Sciatic nerve (tissue), 2 donors: ENCODE measurements around the gene RPAP3. TPM values are rescaled to one million over a fixed set of nuclear protein-coding genes. Genes with fewer than 3 reads are reported as not detected.

Source experiments
- ATAC-seq: fragments of 200-7000 bp; cut with Tn5 transposase; one replicate; pipeline ENCODE4 v1.9.1; 2020; ENCODE audit warnings: mild to moderate bottlenecking, moderate library complexity
- DNase-seq: peaks from one replicate; pipeline ENCODE4 v3.0.0-alpha.2; 2020; ENCODE audit warnings: low spot score
- intact Hi-C: fragments of 100-400 bp; cut with DNase I; formaldehyde crosslinking; loops from one replicate; pipeline ENCODE4 v1.14.2; 2022
- total RNA-seq: library from RNA; stranded (reverse); fragmentation: NEBNext Ultra II Directional; extraction: Animal tissue kit (Norgen Biotek cat#: 25700); gene quantifications from one replicate; pipeline ENCODE4 v1.2.1, GENCODE V29; 2021
- donor health status: DM: no; HTN: no; CAD: no.
- donor health status: DM: no; HTN: no; CAD: no.

RPAP3 gene
- total RNA-seq, 1 donor from 2014 or later = 25.8 TPM

GRCh38 chr12:47744005-47744651 lies 38.3 kb upstream of the RPAP3 start:
- DNase-seq (no peak), ATAC-seq (no peak)
- intact Hi-C loops = no loop called here

GRCh38 chr12:47743311-47743860 lies 37.6 kb upstream of the RPAP3 start:
- intact Hi-C loops = no loop called here
- DNase-seq (no peak), ATAC-seq (no peak)

- ATAC-seq = no peak
- no peak for DNase-seq
- intact Hi-C loops = no loop called here
These were observed 36.5 kb upstream of the RPAP3 start for GRCh38 chr12:47742253-47742825.

GRCh38 chr12:47741340-47741703 lies 35.5 kb upstream of the RPAP3 start:
- no peak for ATAC-seq
- DNase-seq = peak; percentile 89
- intact Hi-C loops = no loop called here

GRCh38 chr12:47740606-47741339 lies 34.9 kb upstream of the RPAP3 start:
- intact Hi-C loops = no loop called here

GRCh38 chr12:47739979-47740378 lies 34.1 kb upstream of the RPAP3 start:
- no peak for DNase-seq
- intact Hi-C loops = no loop called here
- ATAC-seq = no peak

More at GRCh38 chr12:47740606-47741339, 34.9 kb upstream of the RPAP3 start:
- no peak for ATAC-seq
- no peak for DNase-seq

GRCh38 chr12:47739297-47739696 lies 33.5 kb upstream of the RPAP3 start:
- DNase-seq = no peak
- ATAC-seq = no peak
- intact Hi-C loops = no loop called here

GRCh38 chr12:47737936-47738594 lies 32.2 kb upstream of the RPAP3 start:
- DNase-seq = no peak
- no peak for ATAC-seq
- intact Hi-C loops = no loop called here

- DNase-seq (peak; percentile 87), ATAC-seq (peak; percentile 88)
- intact Hi-C loops = no loop called here
These were observed 31.2 kb upstream of the RPAP3 start for GRCh38 chr12:47736877-47737676.

- intact Hi-C loops = no loop called here
- DNase-seq (no peak), ATAC-seq (no peak)
These were observed 30.4 kb upstream of the RPAP3 start for GRCh38 chr12:47736216-47736615.

- DNase-seq = no peak
- intact Hi-C loops = no loop called here
- ATAC-seq = no peak
These were observed 29.8 kb upstream of the RPAP3 start for GRCh38 chr12:47735649-47736048.

- DNase-seq = no peak
These were observed 29.1 kb upstream of the RPAP3 start for GRCh38 chr12:47734725-47735480.

GRCh38 chr12:47733142-47733541 lies 27.3 kb upstream of the RPAP3 start:
- ATAC-seq (no peak), DNase-seq (no peak)
- intact Hi-C loops = no loop called here

More at GRCh38 chr12:47734725-47735480, 29.1 kb upstream of the RPAP3 start:
- intact Hi-C loops = no loop called here
- ATAC-seq = no peak

GRCh38 chr12:47732504-47732903 lies 26.7 kb upstream of the RPAP3 start:
- ATAC-seq (no peak), DNase-seq (no peak)
- intact Hi-C loops = no loop called here

GRCh38 chr12:47731723-47732122 lies 25.9 kb upstream of the RPAP3 start:
- intact Hi-C loops = no loop called here
- DNase-seq = no peak
- no peak for ATAC-seq

- intact Hi-C loops = no loop called here
- ATAC-seq = peak; percentile 8
- no peak for DNase-seq
These were observed 24.5 kb upstream of the RPAP3 start for GRCh38 chr12:47730341-47730744.

GRCh38 chr12:47729233-47729632 lies 23.4 kb upstream of the RPAP3 start:
- DNase-seq = no peak
- ATAC-seq = peak; percentile 42
- intact Hi-C loops = loop anchor here (5.0 kb wide), 1 partner anchor 33 kb away; no protein-coding TSS in a partner anchor

GRCh38 chr12:47725893-47726292 lies 20.1 kb upstream of the RPAP3 start:
- ATAC-seq = no peak
- intact Hi-C loops = loop anchor here (5.0 kb wide), 1 partner anchor 36 kb away; no protein-coding TSS in a partner anchor
- no peak for DNase-seq
